Heart right ventricle (tissue), 16 donors: ENCODE data around the gene PRR22. TPM values are rescaled to one million over a fixed set of nuclear protein-coding genes. Genes with fewer than 3 reads are reported as not detected.
A peak's percentile ranks its signal among the peaks of the same experiment; 100 is the strongest.

Source experiments
- ATAC-seq, 8 donors: fragments of 200-7000 bp; cut with Tn5 transposase; one replicate each; pipeline ENCODE4 v1.9.1; 2020; ENCODE audit warnings: mild to moderate bottlenecking in 8 of 8, moderate library complexity in 8 of 8, moderate number of reproducible peaks in 1 of 8
- DNase-seq, 2 donors: peaks; one replicate each; pipeline ENCODE4 v3.0.0-alpha.2; 2020
- H3K27ac ChIP-seq, 10 donors: fragments of 200-600 bp; sonication (generic) in 2 of 10; one replicate each; pipeline versions ENCODE4 v1.5.0 to v1.8.0; 2020 to 2022; ENCODE audit warnings: mild to moderate bottlenecking in 3 of 10
- H3K27me3 ChIP-seq, 7 donors: fragments of 200-600 bp; one replicate each; pipeline ENCODE4 v1.8.0; 2021 to 2022; ENCODE audit warnings: mild to moderate bottlenecking in 2 of 7
- H3K36me3 ChIP-seq, 9 donors: fragments of 200-600 bp; sonication (generic) in 1 of 9; one replicate each; pipeline versions ENCODE4 v1.5.0 to v1.8.0; 2020 to 2022; ENCODE audit warnings: mild to moderate bottlenecking in 2 of 9
- H3K4me1 ChIP-seq, 9 donors: fragments of 200-600 bp; sonication (generic) in 1 of 9; one replicate each; pipeline versions ENCODE4 v1.5.0 to v1.8.0; 2020 to 2022; ENCODE audit warnings: mild to moderate bottlenecking in 4 of 9
- H3K4me3 ChIP-seq, 10 donors: fragments of 200-600 bp; sonication (generic) in 2 of 10; one replicate each; pipeline versions ENCODE4 v1.5.0 to v1.8.0; 2020 to 2022; ENCODE audit warnings: mild to moderate bottlenecking in 7 of 10, moderate library complexity in 2 of 10
- H3K9me3 ChIP-seq, 11 donors: fragments of 200-600 bp in 10 of 11; sonication (generic) in 2 of 11; one replicate each; pipeline versions ENCODE4 v1.5.0 to v1.8.0; 2013 to 2022; ENCODE audit warnings: mild to moderate bottlenecking in 2 of 11, control low read depth in 1 of 11, moderate library complexity in 1 of 11
- CTCF ChIP-seq, 9 donors: fragments of 200-600 bp; sonication (generic) in 2 of 9; IDR thresholded peaks; one replicate each; pipeline versions ENCODE4 v1.5.0 to v1.8.0; 2021 to 2022; ENCODE audit warnings: antibody characterized with exemption in 9 of 9, mild to moderate bottlenecking in 5 of 9, moderate library complexity in 1 of 9
- WGBS, 2 donors: extraction: QIAGEN DNeasy Blood & Tissue Kit; methylation state at CpG; one replicate each; pipeline ENCODE4 v1.1.7; 2013; ENCODE audit warnings: inconsistent platforms in 1 of 2; 5-methylcytosine and 5-hydroxymethylcytosine counted together
- intact Hi-C, 10 donors: fragments of 100-400 bp; cut with DNase I; formaldehyde crosslinking; loops; one replicate each; pipeline versions ENCODE4 v1.11.1 to v1.14.2; 2022
- polyA plus RNA-seq, 2 donors: library from polyadenylated mRNA; stranded (reverse); fragments of 200-250 nt; gene quantifications; one replicate each; pipeline ENCODE4 v1.2.3, GENCODE V29; 2013
- total RNA-seq, 10 donors: library from RNA; stranded (reverse); fragmentation: NEBNext Ultra II Directional in 3 of 10; extraction: Animal tissue kit (Norgen Biotek cat#: 25700) in 3 of 10; gene quantifications; one replicate each; pipeline versions ENCODE4 v1.2.1 to v1.2.4, GENCODE V29; 2021 to 2023
- donor health status: Arrhythmogenic right ventricular cardiomyopathy.
- donor health status: ischemic (EF 13 %, LVEDD 7.1; RV severe dilation, severe dysfunction).
- donor health status: healthy with polysubstance abuse.
- donor health status: DM: no; HTN: yes; CAD: no.
- donor health status: DM: no; HTN: no; CAD: no.
- donor health status: ischemic (EF 25% LVEDD 6.9; RV normal size, moderate dysfunction).
- donor health status: ischemic (EF 25% LVEDD 5.7; RV mildly dilated, moderate dysfunction).
- donor health status: healthy.
- donor health status: DM: yes; HTN: yes; CAD: no.
- donor health status: Ischemic cardiomyopathy.
- donor health status: ischemic (EF 35%, LVEDD 5.7; RV mildly dilated, moderate dysfunction).
- donor health status: nonischemic (EF 11% LVEDD 7.7; RV severe dilation, severe dysfunction).
- donor health status: DM: yes; HTN: yes; CAD: no.
- donor health status: PGD.
- donor health status: ischemic (EF 29% LVEDD 5.4; RV normal size, mild dysfunction).
- donor health status: nonischemic (EF 23%, LVEDD 6.1; RV moderate dilation, normal function).

Gene PRR22
- total and polyA plus RNA-seq, 12 donors: 0.59 to 3.3 (median 1.3) TPM

- H3K9me3 ChIP-seq: no peaks in the 10 kb centered on the region
- peaks cover 0 to 19% (median 9%) of the 10 kb centered on the region in 7 donors for H3K27me3 ChIP-seq
- intact Hi-C loops: no loop called here
- H3K4me1 ChIP-seq: peaks cover 0 to 15% (median 3%) of the 10 kb centered on the region in 9 donors
- TF ChIP-seq CTCF (IDR thresholded peaks at IDR 0.05): no peak
- H3K27ac ChIP-seq: no peak overlapping the region
- 85% methylated on average over 30 of the region's 30 CpGs for WGBS, 2 donors
- H3K4me3 ChIP-seq: no peak overlapping the region
- no peak for ATAC-seq
- no peak for DNase-seq
- no peaks in the 10 kb centered on the region for H3K36me3 ChIP-seq
Measured at GRCh38 chr19:5823579-5824281, 39.2 kb upstream of the PRR22 start.

- Histone ChIP-seq H3K9me3 (no peaks in the 10 kb centered on the region), H3K4me3 (no peak overlapping the region), H3K27ac (no peak overlapping the region), H3K4me1 (peaks cover 0 to 6% (median 0%) of the 10 kb centered on the region in 9 donors), H3K27me3 (peaks cover 0 to 7% (median 1%) of the 10 kb centered on the region in 7 donors), H3K36me3 (no peaks in the 10 kb centered on the region)
- ATAC-seq (no peak), DNase-seq (no peak)
- TF ChIP-seq CTCF (IDR thresholded peaks at IDR 0.05): no peak
- WGBS, 2 donors: 37 to 48% methylated on average over 30 of the region's 30 CpGs
- intact Hi-C loops: no loop called here
Measured at GRCh38 chr19:5822181-5822844, 37.8 kb upstream of the PRR22 start.

GRCh38 chr19:5821521-5822180 lies 37.1 kb upstream of the PRR22 start:
- no peaks in the 10 kb centered on the region for H3K4me1 ChIP-seq
- no peak for TF ChIP-seq CTCF (IDR thresholded peaks at IDR 0.05)
- H3K36me3 ChIP-seq: no peaks in the 10 kb centered on the region
- DNase-seq: no peak
- H3K9me3 ChIP-seq: no peaks in the 10 kb centered on the region
- 59 to 61% methylated on average over 8 of the region's 8 CpGs for WGBS, 2 donors
- no peak overlapping the region for H3K27ac ChIP-seq
- H3K4me3 ChIP-seq: no peak overlapping the region
- intact Hi-C loops: no loop called here
- peaks cover 0 to 6% (median 0%) of the 10 kb centered on the region in 7 donors for H3K27me3 ChIP-seq
- no peak for ATAC-seq

GRCh38 chr19:5820785-5821184 lies 36.2 kb upstream of the PRR22 start:
- H3K9me3 ChIP-seq: no peaks in the 10 kb centered on the region
- intact Hi-C loops: no loop called here
- no peak overlapping the region for H3K27ac ChIP-seq
- WGBS, 2 donors: 65 to 74% methylated on average over 6 of the region's 6 CpGs
- no peaks in the 10 kb centered on the region for H3K36me3 ChIP-seq
- ATAC-seq (peak in 1 of 8 donors; percentile 34), DNase-seq (no peak)
- TF ChIP-seq CTCF (IDR thresholded peaks at IDR 0.05): no peak
- no peak overlapping the region for H3K4me3 ChIP-seq
- H3K4me1 ChIP-seq: no peaks in the 10 kb centered on the region
- H3K27me3 ChIP-seq: peaks cover 0 to 6% (median 0%) of the 10 kb centered on the region in 7 donors
